CD4-positive, alpha-beta T cell treated with Interleukin-15 for 1 hour (primary cell): Measurements from ENCODE around the gene SH3RF3.

Source experiments
- DNase-seq: peaks from one replicate; pipeline ENCODE4 v3.0.0-alpha.2; 2020

The SH3RF3 gene

GRCh38 chr2:109266496-109266895, 137.5 kb downstream of the SH3RF3 start:
- DNase-seq = peak; percentile 11

GRCh38 chr2:109266998-109267854, 138.2 kb downstream of the SH3RF3 start:
- peak; percentile 19 for DNase-seq

- DNase-seq = no peak
Measured at GRCh38 chr2:109268916-109269315, 139.9 kb downstream of the SH3RF3 start.

- DNase-seq = peak; percentile 9
Measured at GRCh38 chr2:109269706-109270504, 140.9 kb downstream of the SH3RF3 start.

DNA sequence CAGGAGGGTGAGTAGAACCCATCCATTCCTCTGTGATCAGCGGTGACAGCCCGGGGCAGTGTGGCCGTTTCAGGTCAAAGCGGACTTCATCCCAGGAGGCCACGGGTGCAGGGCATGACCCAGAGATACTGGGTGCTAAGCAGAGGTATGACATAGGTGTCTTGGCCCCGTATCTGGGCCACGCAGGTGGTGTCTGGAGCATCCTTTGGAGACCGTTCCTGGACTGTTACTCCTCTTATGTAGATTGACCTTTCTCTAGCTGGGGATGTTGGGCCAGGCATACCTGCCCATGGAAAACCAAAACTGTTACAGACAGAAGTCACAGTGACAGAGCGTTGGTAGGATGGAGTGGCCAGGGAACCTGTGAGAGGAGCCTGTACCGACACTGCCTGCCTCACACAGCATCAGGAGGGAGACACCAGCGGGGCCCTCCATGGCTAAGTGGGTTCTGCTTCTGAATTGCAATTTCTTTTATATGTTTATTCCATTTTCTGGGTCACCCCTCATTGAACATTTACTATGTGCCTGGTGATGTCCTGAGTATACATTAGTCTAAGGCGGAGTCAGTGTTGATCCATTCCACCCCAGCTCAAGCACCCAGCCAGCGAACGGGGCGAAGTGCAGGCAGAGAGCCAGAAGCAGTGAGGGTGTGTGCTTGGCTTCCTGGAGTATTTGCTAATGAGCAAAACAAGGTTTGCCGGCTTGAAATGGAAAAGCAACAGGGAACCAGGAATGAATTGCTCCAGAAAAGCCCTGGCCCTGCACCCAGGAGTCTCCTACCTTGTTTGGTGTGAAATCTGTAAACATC, 141.7 kb downstream of the SH3RF3 start:
- peak; percentile 15 for DNase-seq

DNA sequence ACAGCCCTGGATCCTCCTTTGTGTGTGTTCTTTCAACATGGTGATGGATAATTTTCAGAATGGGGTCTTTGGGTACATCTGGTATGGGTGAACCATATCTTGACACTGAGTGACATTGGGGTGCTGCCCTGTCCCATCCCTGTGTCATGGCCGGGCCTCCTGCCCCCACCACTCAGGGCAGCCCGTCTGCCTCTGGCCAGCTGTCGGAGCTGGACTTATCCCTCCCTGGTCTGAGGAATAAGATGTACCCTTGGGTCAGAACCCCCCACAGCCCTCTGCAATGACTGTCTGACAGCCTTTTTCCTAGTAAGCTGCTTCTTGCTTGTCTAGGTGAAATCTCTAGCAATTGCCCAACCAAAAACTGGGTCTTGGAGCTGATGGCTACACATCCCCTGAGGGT, 142.9 kb downstream of the SH3RF3 start:
- peak; percentile 9 for DNase-seq

GRCh38 chr2:109272461-109272860, 143.5 kb downstream of the SH3RF3 start:
- peak; percentile 15 for DNase-seq

GRCh38 chr2:109275120-109276012, 146.4 kb downstream of the SH3RF3 start:
- peak; percentile 18 for DNase-seq

DNA sequence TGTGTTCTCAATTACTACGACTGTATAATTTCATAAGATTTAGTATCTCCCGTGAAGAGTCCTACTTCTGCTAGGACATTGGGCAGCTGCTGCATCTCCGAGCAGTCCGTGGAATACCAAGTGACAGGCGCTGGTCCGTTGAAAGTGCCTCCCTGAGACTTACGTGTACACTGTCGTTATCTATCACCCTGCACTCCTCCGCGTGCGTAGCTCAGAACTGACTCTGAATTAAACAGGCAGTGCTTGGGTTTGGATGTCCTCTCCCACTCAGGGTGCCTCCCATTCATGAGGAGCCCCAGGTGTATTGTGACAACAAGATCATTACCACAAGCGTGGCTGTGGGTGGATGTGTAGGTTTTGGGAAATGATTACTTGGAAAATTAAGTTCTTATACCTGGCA, 148.4 kb downstream of the SH3RF3 start:
- no peak for DNase-seq

GRCh38 chr2:109279243-109279860, 150.3 kb downstream of the SH3RF3 start:
- DNase-seq = no peak

- no peak for DNase-seq
Measured at GRCh38 chr2:109280804-109281203, 151.8 kb downstream of the SH3RF3 start.

- no peak for DNase-seq
Measured at GRCh38 chr2:109282360-109282759, 153.4 kb downstream of the SH3RF3 start.

DNA sequence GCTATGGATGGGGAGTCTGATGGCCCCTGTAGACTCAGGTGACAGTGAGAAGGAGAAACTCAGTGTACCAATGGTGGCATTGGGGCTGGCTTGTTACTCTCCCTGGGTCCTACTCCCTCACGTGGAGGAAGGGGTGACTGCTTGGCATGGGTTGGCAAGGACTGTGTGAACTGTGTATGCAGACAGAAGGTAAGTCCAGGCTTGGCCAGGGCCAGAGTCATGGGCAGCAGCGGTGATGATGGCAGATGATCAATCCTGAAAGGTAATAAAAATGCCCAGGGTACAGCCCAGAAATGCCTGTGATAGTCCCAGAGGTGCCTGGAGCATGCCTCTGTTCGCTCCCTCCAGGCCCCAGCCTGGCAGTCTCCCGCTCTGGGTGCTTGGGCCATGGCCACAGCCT, 153.9 kb downstream of the SH3RF3 start:
- no peak for DNase-seq

DNA sequence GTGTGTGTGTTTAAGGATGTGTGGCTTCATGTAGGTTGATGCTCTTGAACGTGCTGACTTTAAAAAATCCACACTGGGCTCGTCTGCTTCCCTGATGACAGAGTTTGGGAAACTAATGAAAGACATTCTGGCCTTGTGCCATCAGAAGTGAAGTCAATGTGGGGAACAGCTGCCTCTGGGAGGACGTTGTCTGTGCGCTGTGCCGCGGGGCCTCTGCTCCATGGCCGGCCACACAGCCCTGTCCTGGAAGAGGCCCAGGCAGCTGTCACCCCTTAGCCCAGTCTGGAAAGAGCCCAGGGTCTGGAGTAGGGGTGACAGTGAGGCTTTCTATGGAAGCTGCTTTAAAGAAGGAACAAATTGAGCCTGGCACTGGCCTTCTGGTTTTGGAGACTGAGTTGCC, 155.8 kb downstream of the SH3RF3 start:
- DNase-seq = peak; percentile 14

GRCh38 chr2:109285244-109285651, 156.2 kb downstream of the SH3RF3 start:
- DNase-seq = no peak

GRCh38 chr2:109287413-109287812, 158.4 kb downstream of the SH3RF3 start:
- no peak for DNase-seq

DNA sequence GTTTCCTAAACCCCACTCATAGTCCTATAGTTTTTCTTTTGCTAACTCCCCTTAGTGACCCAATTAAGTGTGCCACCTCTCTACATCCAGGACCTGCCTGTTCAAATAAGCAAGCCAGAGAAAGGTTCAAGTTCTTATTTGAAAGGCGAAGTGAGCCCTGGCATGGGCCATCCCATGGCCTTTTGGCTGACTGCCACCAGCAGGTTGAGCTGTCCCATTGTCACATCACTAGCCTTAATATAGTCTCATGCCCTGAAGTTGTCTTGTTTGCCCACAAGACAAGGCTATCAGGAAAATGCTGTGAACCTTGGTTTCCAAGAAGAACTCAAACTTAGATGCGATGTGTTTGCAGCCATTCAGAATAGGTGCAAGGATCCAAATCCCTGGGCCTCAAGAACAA, 158.8 kb downstream of the SH3RF3 start:
- no peak for DNase-seq

DNA sequence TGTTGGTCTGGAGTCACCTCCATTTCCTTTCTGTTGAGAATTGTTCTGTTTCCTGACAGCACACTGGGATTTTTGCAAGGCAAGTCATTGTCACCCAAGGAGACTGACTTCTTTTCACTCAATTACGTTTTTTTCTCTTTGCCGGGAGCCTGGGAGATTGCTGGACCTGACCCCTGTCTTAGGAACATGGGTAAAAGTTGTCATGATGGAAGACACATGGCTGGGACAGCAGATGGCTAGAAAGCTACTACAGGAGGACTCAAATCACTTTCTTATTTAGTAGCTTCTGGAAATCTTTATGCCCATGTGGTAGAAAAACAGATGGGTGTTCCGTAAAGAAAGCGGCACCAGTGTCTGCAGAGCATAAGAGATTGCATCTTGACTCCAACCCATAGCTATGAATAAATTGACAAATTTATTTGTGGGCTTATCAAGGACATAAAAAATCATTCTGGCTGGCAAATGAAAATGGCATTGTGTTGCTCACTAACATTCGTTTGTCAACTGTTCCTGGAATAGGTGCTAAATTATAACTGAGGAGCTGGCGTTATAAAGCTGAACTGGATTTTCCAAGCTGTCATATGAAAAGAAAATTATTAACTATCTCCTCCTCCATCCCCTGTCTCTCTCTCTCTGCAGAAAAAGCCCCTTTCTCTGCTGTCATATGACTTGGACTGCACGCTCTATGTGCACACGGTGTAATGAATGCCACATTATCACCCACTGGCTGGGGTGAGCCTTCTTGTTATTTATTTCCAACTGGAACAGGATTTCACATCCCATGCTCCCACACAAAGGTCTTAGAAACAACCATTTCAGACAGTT, 159.8 kb downstream of the SH3RF3 start:
- no peak for DNase-seq

GRCh38 chr2:109289504-109290222, 160.7 kb downstream of the SH3RF3 start:
- no peak for DNase-seq
